Neural cell (in vitro differentiated cells): ENCODE results near the gene ATP2B2.

Experiments
- CTCF ChIP-seq: fragments of 450-650 bp; IDR thresholded peaks from 2 replicates; pipeline ENCODE4 v1.5.1; 2014; ENCODE audit warnings: antibody characterized with exemption, mild to moderate bottlenecking, moderate library complexity; ENCODE audit not compliant: poor library complexity, severe bottlenecking
- EP300 ChIP-seq: fragments of 450-650 bp; conservative IDR thresholded peaks from 2 replicates; pipeline ENCODE4 v1.6.1; 2014; ENCODE audit warnings: antibody characterized with exemption, mild to moderate bottlenecking, moderate library complexity; ENCODE audit not compliant: poor library complexity, severe bottlenecking
- EZH2 ChIP-seq: fragments of 200-600, 300-800 bp; shearing (Covaris generic), sonication (generic); IDR thresholded peaks from 2 replicates; pipeline ENCODE4 v1.6.1; 2014; ENCODE audit warnings: antibody characterized with exemption, low read length, borderline replicate concordance, mild to moderate bottlenecking; ENCODE audit not compliant: insufficient read depth, poor library complexity, severe bottlenecking
- POLR2AphosphoS5 ChIP-seq: IDR thresholded peaks from 2 replicates; pipeline ENCODE4 v1.6.1; 2012
- RAD21 ChIP-seq: fragments of 450-650 bp; conservative IDR thresholded peaks from 2 replicates; pipeline ENCODE4 v1.6.1; 2014; ENCODE audit warnings: antibody characterized with exemption, mild to moderate bottlenecking, moderate library complexity
- REST ChIP-seq: IDR thresholded peaks from 2 replicates; pipeline ENCODE4 v1.6.1; 2012; ENCODE audit warnings: borderline replicate concordance
- TAF1 ChIP-seq: IDR thresholded peaks from 2 replicates; pipeline ENCODE4 v1.6.1; 2012; ENCODE audit warnings: low read depth

- TF ChIP-seq CTCF = no peak
- TF ChIP-seq POLR2AphosphoS5 = no peak
- TF ChIP-seq EP300 = no peak
- no peak for TF ChIP-seq REST
- TF ChIP-seq RAD21 = no peak
- TF ChIP-seq EZH2 = no peak
- no peak for TF ChIP-seq TAF1
These were observed 155.6 kb downstream of the ATP2B2 start for GRCh38 chr3:10349801-10350200.
